ENCODE results near the gene USO1.
"Not testable (repeated sequence)": the region's sequence is repeated elsewhere in the genome, so short reads cannot be mapped to it uniquely, and the experiment has no call there.

Gene USO1

GRCh38 chr4:75724066-75724866 lies at the start of gene USO1:
USO1 (plus strand) TSS chr4:75724577; CDS start chr4:75724820, 243 bp downstream.
- 0 out of 2 replicates have a peak, but pooled peaks cover 5% of the 10 kb centered on the region for H3K9me3 ChIP-seq
- peak within 1 kb of the TSS; percentile 87 for H3K4me2 ChIP-seq
- peaks cover 16% of the 10 kb centered on the region for H3K36me3 ChIP-seq
- peaks cover 54% of the 10 kb centered on the region for H3K4me1 ChIP-seq
- H3K27ac ChIP-seq = peak within 1 kb of the TSS; percentile 90
- peak within 1 kb of the TSS; percentile 86 for H3K4me3 ChIP-seq
- TF ChIP-seq Cebpa-rat (IDR thresholded peaks at IDR 0.05) = no peak
- peak within 1 kb of the TSS; percentile 89 for H3K9ac ChIP-seq
- H4K20me1 ChIP-seq = peaks cover 23% of the 10 kb centered on the region
- H3K27me3 ChIP-seq = no peaks in the 10 kb centered on the region

GRCh38 chr4:75675004-75675531 lies 49.3 kb upstream of the USO1 start:
- no peak for TF ChIP-seq Cebpa-rat (IDR thresholded peaks at IDR 0.05)
- H3K4me1 ChIP-seq = peaks cover 26% of the 10 kb centered on the region
- H3K9ac ChIP-seq = no peak overlapping the region
- no peaks in the 10 kb centered on the region for H3K27me3 ChIP-seq
- H3K36me3 ChIP-seq = peaks cover 3% of the 10 kb centered on the region; the same call in 1 of the 2 replicates
- H4K20me1 ChIP-seq = peaks cover 30% of the 10 kb centered on the region
- no peaks in the 10 kb centered on the region for H3K9me3 ChIP-seq
- no peak overlapping the region for H3K4me3 ChIP-seq
- no peak overlapping the region for H3K27ac ChIP-seq
- H3K4me2 ChIP-seq = no peak overlapping the region

DNA sequence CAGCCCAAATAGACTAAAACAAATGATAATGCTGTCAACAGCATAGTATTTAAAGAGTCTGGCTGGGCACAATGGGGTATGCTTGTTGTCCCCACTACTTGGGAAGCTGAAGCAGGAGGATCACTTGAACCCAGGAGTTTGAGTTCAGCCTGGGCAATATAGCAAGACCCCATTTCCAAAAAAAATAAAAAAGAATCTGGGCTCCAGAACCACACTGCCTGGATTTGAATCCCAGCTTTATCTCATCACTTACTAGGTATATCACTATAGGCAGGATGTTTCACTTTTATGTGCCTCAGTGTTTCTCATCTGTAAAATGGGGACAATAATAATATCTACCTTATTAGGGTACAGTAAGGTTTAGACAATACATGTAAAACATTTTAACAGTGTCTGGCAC lies 45.9 kb upstream of the USO1 start:
- no peak overlapping the region for H3K4me3 ChIP-seq
- TF ChIP-seq Cebpa-rat (IDR thresholded peaks at IDR 0.05) = no peak
- H3K36me3 ChIP-seq = 0 out of 2 replicates have a peak, but pooled peaks cover 5% of the 10 kb centered on the region
- H3K9ac ChIP-seq = no peak overlapping the region
- H3K4me2 ChIP-seq = no peak overlapping the region
- H3K4me1 ChIP-seq = peaks cover 7% of the 10 kb centered on the region
- no peaks in the 10 kb centered on the region for H4K20me1 ChIP-seq
- no peak overlapping the region for H3K27ac ChIP-seq
- H3K9me3 ChIP-seq = no peaks in the 10 kb centered on the region
- no peaks in the 10 kb centered on the region for H3K27me3 ChIP-seq

DNA sequence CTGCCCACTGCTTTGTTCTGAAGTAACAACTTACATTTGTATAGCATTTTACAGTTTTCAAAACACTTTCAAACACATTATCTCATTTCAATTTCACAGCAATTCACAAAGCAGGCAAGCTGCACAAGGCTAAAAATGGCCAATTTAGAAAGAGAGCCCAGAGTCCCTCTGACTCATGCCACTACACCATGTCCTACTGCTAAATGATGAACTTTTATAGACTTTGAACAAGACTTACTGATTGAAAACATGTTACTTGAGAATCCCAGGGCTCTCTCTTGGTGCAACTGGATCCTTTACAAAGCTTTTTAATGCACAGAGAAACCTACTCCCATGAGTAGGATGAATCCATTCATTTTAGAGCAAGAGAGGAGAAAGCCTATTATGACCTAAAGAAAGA lies 45.4 kb upstream of the USO1 start:
- no peaks in the 10 kb centered on the region for H3K27me3 ChIP-seq
- 0 out of 2 replicates have a peak, but pooled peaks cover 5% of the 10 kb centered on the region for H3K36me3 ChIP-seq
- no peak overlapping the region for H3K9ac ChIP-seq
- H3K9me3 ChIP-seq = no peaks in the 10 kb centered on the region
- no peak overlapping the region for H3K4me2 ChIP-seq
- no peak overlapping the region for H3K27ac ChIP-seq
- no peak overlapping the region for H3K4me3 ChIP-seq
- peaks cover 4% of the 10 kb centered on the region for H3K4me1 ChIP-seq
- TF ChIP-seq Cebpa-rat (IDR thresholded peaks at IDR 0.05) = no peak
- no peaks in the 10 kb centered on the region for H4K20me1 ChIP-seq

- no peak for TF ChIP-seq Cebpa-rat (IDR thresholded peaks at IDR 0.05)
- H3K4me1 ChIP-seq = no peaks in the 10 kb centered on the region
Observed at GRCh38 chr4:75679876-75680575, 44.4 kb upstream of the USO1 start.

GRCh38 chr4:75683482-75684155 lies 40.8 kb upstream of the USO1 start:
- no peak for TF ChIP-seq Cebpa-rat (IDR thresholded peaks at IDR 0.05)
- Histone ChIP-seq H3K4me1 (peaks cover 6% of the 10 kb centered on the region), H3K27ac (no peak overlapping the region), H3K27me3 (no peaks in the 10 kb centered on the region), H3K36me3 (peaks cover 22% of the 10 kb centered on the region), H3K4me2 (no peak overlapping the region), H3K9me3 (peaks cover 19% of the 10 kb centered on the region), H4K20me1 (no peaks in the 10 kb centered on the region), H3K9ac (no peak overlapping the region), H3K4me3 (no peak overlapping the region)

More at GRCh38 chr4:75679876-75680575, 44.4 kb upstream of the USO1 start:
- Histone ChIP-seq H3K36me3 (0 out of 2 replicates have a peak, but pooled peaks cover 5% of the 10 kb centered on the region), H3K27ac (no peak overlapping the region), H3K4me3 (no peak overlapping the region), H4K20me1 (no peaks in the 10 kb centered on the region), H3K4me2 (no peak overlapping the region), H3K9ac (no peak overlapping the region), H3K9me3 (no peaks in the 10 kb centered on the region), H3K27me3 (no peaks in the 10 kb centered on the region)

GRCh38 chr4:75685546-75686189 lies 38.7 kb upstream of the USO1 start:
- peaks cover 6% of the 10 kb centered on the region for H3K4me1 ChIP-seq
- H4K20me1 ChIP-seq = no peaks in the 10 kb centered on the region
- no peak overlapping the region for H3K9ac ChIP-seq
- H3K4me2 ChIP-seq = no peak overlapping the region
- H3K36me3 ChIP-seq = peaks cover 30% of the 10 kb centered on the region
- no peaks in the 10 kb centered on the region for H3K27me3 ChIP-seq
- H3K4me3 ChIP-seq = no peak overlapping the region
- H3K27ac ChIP-seq = no peak overlapping the region
- no peak for TF ChIP-seq Cebpa-rat (IDR thresholded peaks at IDR 0.05)
- peaks cover 19% of the 10 kb centered on the region for H3K9me3 ChIP-seq

DNA sequence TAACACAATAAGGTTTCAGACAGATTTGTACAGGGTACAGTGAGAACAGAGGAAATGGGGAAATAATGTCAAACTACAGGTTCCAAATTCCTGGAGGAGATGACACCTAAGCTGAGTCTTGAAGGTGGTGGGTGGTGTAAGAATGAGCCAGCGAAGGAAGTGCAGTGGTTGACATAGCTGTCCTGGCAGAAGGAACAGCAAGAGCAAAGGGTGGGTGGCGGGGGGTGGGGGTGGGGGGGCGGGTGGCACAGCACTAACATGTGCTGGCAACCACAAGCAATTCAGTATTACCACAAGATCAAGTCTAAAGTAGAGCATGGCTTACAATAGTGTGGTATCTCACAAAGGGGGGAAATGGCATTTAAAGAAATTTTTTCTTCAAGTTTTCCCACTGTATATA lies 38.0 kb upstream of the USO1 start:
- Histone ChIP-seq H3K4me1 (peaks cover 6% of the 10 kb centered on the region), H4K20me1 (no peaks in the 10 kb centered on the region), H3K4me2 (no peak overlapping the region; the same call in 1 of the 2 replicates), H3K9ac (no peak overlapping the region), H3K36me3 (peaks cover 37% of the 10 kb centered on the region), H3K27me3 (no peaks in the 10 kb centered on the region), H3K4me3 (no peak overlapping the region), H3K9me3 (peaks cover 19% of the 10 kb centered on the region), H3K27ac (no peak overlapping the region)
- TF ChIP-seq Cebpa-rat (IDR thresholded peaks at IDR 0.05) = no peak

GRCh38 chr4:75687125-75687524 lies 37.3 kb upstream of the USO1 start:
- H3K4me1 ChIP-seq, H3K27ac ChIP-seq, H4K20me1 ChIP-seq, H3K4me3 ChIP-seq, H3K9ac ChIP-seq, H3K27me3 ChIP-seq: not testable (repeated sequence)
- H3K36me3 ChIP-seq = peaks cover 42% of the 10 kb centered on the region
- H3K9me3 ChIP-seq = peaks cover 19% of the 10 kb centered on the region
- peak overlapping the region; percentile 12; the same call in 1 of the 2 replicates for H3K4me2 ChIP-seq

GRCh38 chr4:75692066-75692465 lies 32.3 kb upstream of the USO1 start:
- not testable (repeated sequence) for H3K27me3 ChIP-seq, H4K20me1 ChIP-seq, H3K27ac ChIP-seq, H3K4me3 ChIP-seq, H3K4me1 ChIP-seq, H3K9ac ChIP-seq, H3K4me2 ChIP-seq
- Histone ChIP-seq H3K36me3 (peaks cover 70% of the 10 kb centered on the region), H3K9me3 (peaks cover 27% of the 10 kb centered on the region)
